MM.1S (cell line): ENCODE measurements around the gene RAG2.

Experiments used
- EZH2phosphoT487 ChIP-seq: fragments of 300-600 bp; sonication (generic); IDR thresholded peaks from 2 replicates; pipeline ENCODE4 v1.6.1; 2018; ENCODE audit warnings: antibody characterized with exemption, low read length
- TF ChIP-seq, protein P1 (sequence below): fragments of 300-600 bp; sonication (generic); IDR thresholded peaks from 2 replicates; pipeline ENCODE4 v1.5.1; 2016; ENCODE audit warnings: antibody characterized with exemption, low read length, mixed read lengths

DNA sequence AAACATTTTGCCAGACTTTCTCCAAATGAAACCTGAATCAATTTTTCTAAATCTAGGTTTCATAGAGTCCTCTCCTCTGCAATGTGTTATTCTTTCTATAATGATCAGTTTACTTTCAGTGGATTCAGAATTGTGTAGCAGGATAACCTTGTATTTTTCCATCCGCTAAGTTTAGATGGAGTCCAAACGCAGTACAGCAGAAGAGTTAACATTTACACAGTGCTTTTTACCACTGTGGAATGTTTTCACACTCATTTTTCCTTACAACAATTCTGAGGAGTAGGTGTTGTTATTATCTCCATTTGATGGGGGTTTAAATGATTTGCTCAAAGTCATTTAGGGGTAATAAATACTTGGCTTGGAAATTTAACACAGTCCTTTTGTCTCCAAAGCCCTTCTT lies 20.7 kb downstream of the RAG2 start:
- TF ChIP-seq, protein P1, sequence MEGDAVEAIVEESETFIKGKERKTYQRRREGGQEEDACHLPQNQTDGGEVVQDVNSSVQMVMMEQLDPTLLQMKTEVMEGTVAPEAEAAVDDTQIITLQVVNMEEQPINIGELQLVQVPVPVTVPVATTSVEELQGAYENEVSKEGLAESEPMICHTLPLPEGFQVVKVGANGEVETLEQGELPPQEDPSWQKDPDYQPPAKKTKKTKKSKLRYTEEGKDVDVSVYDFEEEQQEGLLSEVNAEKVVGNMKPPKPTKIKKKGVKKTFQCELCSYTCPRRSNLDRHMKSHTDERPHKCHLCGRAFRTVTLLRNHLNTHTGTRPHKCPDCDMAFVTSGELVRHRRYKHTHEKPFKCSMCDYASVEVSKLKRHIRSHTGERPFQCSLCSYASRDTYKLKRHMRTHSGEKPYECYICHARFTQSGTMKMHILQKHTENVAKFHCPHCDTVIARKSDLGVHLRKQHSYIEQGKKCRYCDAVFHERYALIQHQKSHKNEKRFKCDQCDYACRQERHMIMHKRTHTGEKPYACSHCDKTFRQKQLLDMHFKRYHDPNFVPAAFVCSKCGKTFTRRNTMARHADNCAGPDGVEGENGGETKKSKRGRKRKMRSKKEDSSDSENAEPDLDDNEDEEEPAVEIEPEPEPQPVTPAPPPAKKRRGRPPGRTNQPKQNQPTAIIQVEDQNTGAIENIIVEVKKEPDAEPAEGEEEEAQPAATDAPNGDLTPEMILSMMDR = no peak
- TF ChIP-seq EZH2phosphoT487 = no peak
